K562 (cell line): ENCODE measurements around the gene SIGLEC6. TPM values are rescaled to one million over a fixed set of nuclear protein-coding genes. Genes with fewer than 3 reads are reported as not detected.

Experiments
- BDP1 ChIP-seq: IDR thresholded peaks from 3 replicates; pipeline ENCODE4 v1.6.1; 2011; ENCODE audit not compliant: insufficient read length, insufficient read depth
- BRD9 ChIP-seq: fragments of 450-650 bp; IDR thresholded peaks from 2 replicates; pipeline ENCODE4 v1.6.1; 2018; ENCODE audit warnings: low read depth; ENCODE audit not compliant: partially characterized antibody
- DNMT1 ChIP-seq: fragments of 450-650 bp; IDR thresholded peaks from 2 replicates; pipeline ENCODE4 v1.6.1; 2016; ENCODE audit warnings: antibody characterized with exemption, mild to moderate bottlenecking
- DPF2 ChIP-seq: fragments of 450-650 bp; IDR thresholded peaks from 2 replicates; pipeline ENCODE4 v1.6.1; 2016
- FOXA3 ChIP-seq, 2 experiments: fragments of 450-650 bp in 1 of 2; sonication (generic) in 1 of 2; formaldehyde crosslinking; IDR thresholded peaks in 1 of 2; conservative IDR thresholded peaks in 1 of 2; 2 replicates each; pipeline versions ENCODE4 v1.4.0 to v1.8.0; 2020 to 2022; ENCODE audit warnings: mild to moderate bottlenecking in 2 of 2, missing genetic modification reagents in 1 of 2
- HMGN3 ChIP-seq: IDR thresholded peaks from 2 replicates; pipeline ENCODE4 v1.6.1; 2011; ENCODE audit warnings: borderline replicate concordance, low read depth, mild to moderate bottlenecking, mixed read lengths, low read length; ENCODE audit not compliant: insufficient read length; ENCODE audit errors: extremely low read depth
- RAD51 ChIP-seq: fragments of 450-650 bp; IDR thresholded peaks from 2 replicates; pipeline ENCODE4 v1.7.1; 2016; ENCODE audit warnings: low read depth, mild to moderate bottlenecking, borderline replicate concordance
- SMC3 ChIP-seq: conservative IDR thresholded peaks from 2 replicates; pipeline ENCODE4 v1.6.1; 2011; ENCODE audit warnings: low read depth, low read length, improper control_type of control experiment; ENCODE audit not compliant: insufficient read depth
- STAT5A ChIP-seq: IDR thresholded peaks from 2 replicates; pipeline ENCODE4 v1.6.1; 2012; ENCODE audit warnings: low read length, inconsistent platforms, borderline replicate concordance
- TBP ChIP-seq: optimal IDR thresholded peaks from 2 replicates; pipeline ENCODE3; 2011; ENCODE audit warnings: low read depth, low read length, improper control_type of control experiment
- U2AF1 ChIP-seq: fragments of 200-400 bp; formaldehyde crosslinking; optimal IDR thresholded peaks from 2 replicates; pipeline ENCODE3; 2017; ENCODE audit warnings: mild to moderate bottlenecking, low read depth, low read length, moderate library complexity
- ZC3H4 ChIP-seq: sonication (generic); formaldehyde crosslinking; IDR thresholded peaks from 2 replicates; pipeline ENCODE4 v1.9.0; 2021; ENCODE audit warnings: missing genetic modification reagents, borderline replicate concordance
- ZNF212 ChIP-seq: fragments of 450-650 bp; formaldehyde crosslinking; IDR thresholded peaks from 2 replicates; pipeline ENCODE4 v1.4.0; 2020; ENCODE audit warnings: mild to moderate bottlenecking
- polyA plus RNA-seq, 8 experiments: library from polyadenylated mRNA; depleted of rRNA in 4 of 8; stranded (reverse) in 5 of 8; unstranded in 3 of 8; fragments of >200 nt; fragmentation: Nextera tagmentation in 2 of 8; fragmentation: Illumina TruSeq in 1 of 8; extraction: Ambion mirVana in 2 of 8; extraction: Trizol in 1 of 8; gene quantifications; 2 replicates each; pipeline versions ENCODE4 v1.2.1 to v1.2.3, GENCODE V29; 2011 to 2014; ENCODE audit warnings: inconsistent platforms in 1 of 8, missing spikeins in 1 of 8
- total RNA-seq, 7 experiments: library from RNA; depleted of rRNA in 6 of 7; stranded (reverse); fragments of >200 nt in 6 of 7; fragmentation: Illumina TruSeq in 2 of 7; extraction: Trizol in 2 of 7; gene quantifications; 2 replicates each; pipeline versions ENCODE4 v1.2.1 to v1.2.3, GENCODE V29; 2011 to 2021; ENCODE audit warnings: low replicate concordance in 1 of 7
- TF ChIP-seq, protein P1 (sequence below): IDR thresholded peaks from 3 replicates; pipeline ENCODE4 v1.6.1; 2011; ENCODE audit warnings: borderline replicate concordance, mild to moderate bottlenecking, moderate library complexity; ENCODE audit not compliant: insufficient read length; ENCODE audit errors: extremely low read depth
- TF ChIP-seq, protein P2 (sequence below): IDR thresholded peaks from 3 replicates; pipeline ENCODE4 v1.6.1; 2011; ENCODE audit warnings: borderline replicate concordance, mild to moderate bottlenecking; ENCODE audit not compliant: insufficient read length, insufficient read depth
- TF ChIP-seq, protein P3 (sequence below): sonication (generic); formaldehyde crosslinking; IDR thresholded peaks from 2 replicates; pipeline ENCODE4 v1.8.0; 2023; ENCODE audit warnings: mild to moderate bottlenecking, missing genetic modification reagents
- TF ChIP-seq, protein P4 (sequence below): fragments of 250-450 bp; sonication (Bioruptor Pico); IDR thresholded peaks from 2 replicates; pipeline ENCODE4 v1.6.1; 2021; ENCODE audit warnings: mild to moderate bottlenecking
- TF ChIP-seq, protein P5 (sequence below): sonication (generic); formaldehyde crosslinking; IDR thresholded peaks from 2 replicates; pipeline ENCODE4 v1.8.1; 2023; ENCODE audit warnings: mild to moderate bottlenecking, missing genetic modification reagents

The SIGLEC6 gene
- total and polyA plus RNA-seq, 9 of the 15 experiments (the other 6 are each of a cell fraction or from before 2014, with no cell fraction given) = 0.03 to 17.5 (median 0.71) TPM

DNA sequence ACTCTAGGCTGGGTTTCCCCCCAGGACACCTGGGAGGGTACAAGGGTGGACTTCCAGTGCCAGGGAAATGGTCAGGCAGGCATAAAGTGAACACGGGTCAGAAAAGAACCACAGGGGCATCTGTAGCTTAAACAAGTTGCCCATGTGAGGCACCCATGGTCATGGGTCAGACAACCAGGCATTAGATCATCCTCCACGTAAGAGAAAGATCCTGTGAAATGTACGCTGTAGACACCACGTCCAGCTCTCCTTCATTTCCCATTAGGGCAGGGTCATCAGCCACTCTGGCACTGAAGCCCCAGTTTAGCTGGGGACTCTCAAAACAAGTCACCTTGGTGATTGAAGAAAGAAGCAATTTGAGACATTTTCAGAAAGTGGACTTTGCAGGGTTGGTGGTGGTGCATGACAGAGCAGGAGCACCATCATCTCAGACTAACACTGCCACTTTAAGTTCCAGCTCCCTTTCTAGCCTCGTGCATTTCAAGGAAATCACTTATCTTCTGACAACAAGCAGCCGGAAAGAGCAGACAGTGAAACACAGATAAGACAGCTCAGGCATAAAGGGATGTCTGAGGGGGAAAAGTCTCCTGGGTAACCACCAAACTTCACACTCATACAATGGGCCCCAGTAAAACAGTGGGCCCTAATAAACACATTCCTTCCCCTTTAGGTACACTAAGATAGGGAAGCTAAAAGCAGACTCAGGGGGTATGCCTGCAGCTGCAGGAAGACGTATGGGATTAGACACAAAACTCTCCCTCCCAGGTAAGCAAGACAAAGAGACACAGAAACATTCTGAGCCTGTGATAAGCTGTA is 16.1 kb upstream of the SIGLEC6 start (continued):
- no peak for TF ChIP-seq SMC3
- no peak for TF ChIP-seq DNMT1
- TF ChIP-seq U2AF1 = no peak
- TF ChIP-seq, protein P1, sequence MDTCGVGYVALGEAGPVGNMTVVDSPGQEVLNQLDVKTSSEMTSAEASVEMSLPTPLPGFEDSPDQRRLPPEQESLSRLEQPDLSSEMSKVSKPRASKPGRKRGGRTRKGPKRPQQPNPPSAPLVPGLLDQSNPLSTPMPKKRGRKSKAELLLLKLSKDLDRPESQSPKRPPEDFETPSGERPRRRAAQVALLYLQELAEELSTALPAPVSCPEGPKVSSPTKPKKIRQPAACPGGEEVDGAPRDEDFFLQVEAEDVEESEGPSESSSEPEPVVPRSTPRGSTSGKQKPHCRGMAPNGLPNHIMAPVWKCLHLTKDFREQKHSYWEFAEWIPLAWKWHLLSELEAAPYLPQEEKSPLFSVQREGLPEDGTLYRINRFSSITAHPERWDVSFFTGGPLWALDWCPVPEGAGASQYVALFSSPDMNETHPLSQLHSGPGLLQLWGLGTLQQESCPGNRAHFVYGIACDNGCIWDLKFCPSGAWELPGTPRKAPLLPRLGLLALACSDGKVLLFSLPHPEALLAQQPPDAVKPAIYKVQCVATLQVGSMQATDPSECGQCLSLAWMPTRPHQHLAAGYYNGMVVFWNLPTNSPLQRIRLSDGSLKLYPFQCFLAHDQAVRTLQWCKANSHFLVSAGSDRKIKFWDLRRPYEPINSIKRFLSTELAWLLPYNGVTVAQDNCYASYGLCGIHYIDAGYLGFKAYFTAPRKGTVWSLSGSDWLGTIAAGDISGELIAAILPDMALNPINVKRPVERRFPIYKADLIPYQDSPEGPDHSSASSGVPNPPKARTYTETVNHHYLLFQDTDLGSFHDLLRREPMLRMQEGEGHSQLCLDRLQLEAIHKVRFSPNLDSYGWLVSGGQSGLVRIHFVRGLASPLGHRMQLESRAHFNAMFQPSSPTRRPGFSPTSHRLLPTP = no peak
- no peak for TF ChIP-seq RAD51
- TF ChIP-seq, protein P2, sequence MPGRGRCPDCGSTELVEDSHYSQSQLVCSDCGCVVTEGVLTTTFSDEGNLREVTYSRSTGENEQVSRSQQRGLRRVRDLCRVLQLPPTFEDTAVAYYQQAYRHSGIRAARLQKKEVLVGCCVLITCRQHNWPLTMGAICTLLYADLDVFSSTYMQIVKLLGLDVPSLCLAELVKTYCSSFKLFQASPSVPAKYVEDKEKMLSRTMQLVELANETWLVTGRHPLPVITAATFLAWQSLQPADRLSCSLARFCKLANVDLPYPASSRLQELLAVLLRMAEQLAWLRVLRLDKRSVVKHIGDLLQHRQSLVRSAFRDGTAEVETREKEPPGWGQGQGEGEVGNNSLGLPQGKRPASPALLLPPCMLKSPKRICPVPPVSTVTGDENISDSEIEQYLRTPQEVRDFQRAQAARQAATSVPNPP = no peak
- peak; percentile 99 for TF ChIP-seq STAT5A
- TF ChIP-seq, protein P3, sequence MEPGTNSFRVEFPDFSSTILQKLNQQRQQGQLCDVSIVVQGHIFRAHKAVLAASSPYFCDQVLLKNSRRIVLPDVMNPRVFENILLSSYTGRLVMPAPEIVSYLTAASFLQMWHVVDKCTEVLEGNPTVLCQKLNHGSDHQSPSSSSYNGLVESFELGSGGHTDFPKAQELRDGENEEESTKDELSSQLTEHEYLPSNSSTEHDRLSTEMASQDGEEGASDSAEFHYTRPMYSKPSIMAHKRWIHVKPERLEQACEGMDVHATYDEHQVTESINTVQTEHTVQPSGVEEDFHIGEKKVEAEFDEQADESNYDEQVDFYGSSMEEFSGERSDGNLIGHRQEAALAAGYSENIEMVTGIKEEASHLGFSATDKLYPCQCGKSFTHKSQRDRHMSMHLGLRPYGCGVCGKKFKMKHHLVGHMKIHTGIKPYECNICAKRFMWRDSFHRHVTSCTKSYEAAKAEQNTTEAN (CRISPR knock-in tag) = no peak
- TF ChIP-seq, protein P4, sequence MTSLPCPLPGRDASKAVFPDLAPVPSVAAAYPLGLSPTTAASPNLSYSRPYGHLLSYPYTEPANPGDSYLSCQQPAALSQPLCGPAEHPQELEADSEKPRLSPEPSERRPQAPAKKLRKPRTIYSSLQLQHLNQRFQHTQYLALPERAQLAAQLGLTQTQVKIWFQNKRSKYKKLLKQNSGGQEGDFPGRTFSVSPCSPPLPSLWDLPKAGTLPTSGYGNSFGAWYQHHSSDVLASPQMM = no peak
- TF ChIP-seq, protein P5, sequence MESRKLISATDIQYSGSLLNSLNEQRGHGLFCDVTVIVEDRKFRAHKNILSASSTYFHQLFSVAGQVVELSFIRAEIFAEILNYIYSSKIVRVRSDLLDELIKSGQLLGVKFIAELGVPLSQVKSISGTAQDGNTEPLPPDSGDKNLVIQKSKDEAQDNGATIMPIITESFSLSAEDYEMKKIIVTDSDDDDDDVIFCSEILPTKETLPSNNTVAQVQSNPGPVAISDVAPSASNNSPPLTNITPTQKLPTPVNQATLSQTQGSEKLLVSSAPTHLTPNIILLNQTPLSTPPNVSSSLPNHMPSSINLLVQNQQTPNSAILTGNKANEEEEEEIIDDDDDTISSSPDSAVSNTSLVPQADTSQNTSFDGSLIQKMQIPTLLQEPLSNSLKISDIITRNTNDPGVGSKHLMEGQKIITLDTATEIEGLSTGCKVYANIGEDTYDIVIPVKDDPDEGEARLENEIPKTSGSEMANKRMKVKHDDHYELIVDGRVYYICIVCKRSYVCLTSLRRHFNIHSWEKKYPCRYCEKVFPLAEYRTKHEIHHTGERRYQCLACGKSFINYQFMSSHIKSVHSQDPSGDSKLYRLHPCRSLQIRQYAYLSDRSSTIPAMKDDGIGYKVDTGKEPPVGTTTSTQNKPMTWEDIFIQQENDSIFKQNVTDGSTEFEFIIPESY (CRISPR knock-in tag) = no peak
- TF ChIP-seq BDP1 = no peak
- peak; percentile 77; the same call in 1 of the 2 replicates for TF ChIP-seq ZC3H4 (CRISPR knock-in tag)
- TF ChIP-seq FOXA3 (CRISPR knock-in tag; conservative IDR thresholded peaks at IDR 0.05 in 1 of 2, IDR thresholded peaks at IDR 0.05 in 1 of 2) = peak; percentile 69 to 70; a peak in 3 of 4 replicates
- TF ChIP-seq HMGN3 = no peak
- TF ChIP-seq DPF2 = peak; percentile 98
- TF ChIP-seq TBP = peak; percentile 61
- TF ChIP-seq ZNF212 (CRISPR knock-in tag) = no peak
- TF ChIP-seq BRD9 = peak; percentile 45
